SK-N-SH (cell line): ENCODE results near the gene NUDT1. TPM values are rescaled to one million over a fixed set of nuclear protein-coding genes. Genes with fewer than 3 reads are reported as not detected.

Experiments used
- CTCF ChIA-PET: fragments of 300-600, 350-600 bp; formaldehyde crosslinking; extraction: SDS; loops from one replicate; lab custom pipeline; 2021; lab: Yijun Ruan, JAX
- POLR2A ChIA-PET: fragments of 350-600 bp; sonication (Branson Sonifier 250); formaldehyde crosslinking; extraction: SDS; loops from one replicate; lab custom pipeline; 2020; ENCODE audit warnings: antibody characterized with exemption, inconsistent platforms; lab: Yijun Ruan, JAX
- DNase-seq: peaks from one replicate; pipeline ENCODE4 v3.0.0; 2012
- H2AFZ ChIP-seq: fragments of 200-600 bp; sonication (generic); 2 replicates; pipeline ENCODE4 v1.8.1; 2016; ENCODE audit warnings: antibody characterized with exemption, mild to moderate bottlenecking, low read depth
- H3F3A ChIP-seq: fragments of 200-600 bp; sonication (generic); replicated peaks from 2 replicates; pipeline ENCODE3; 2016; ENCODE audit warnings: antibody characterized with exemption, mild to moderate bottlenecking; ENCODE audit not compliant: insufficient read depth
- H3K27ac ChIP-seq, 2 experiments: fragments of 200-500 bp in 1 of 2; fragments of 200-600 bp in 1 of 2; sonication (Bioruptor generic) in 1 of 2; sonication (generic), shearing (Covaris generic) in 1 of 2; 2 replicates each; pipeline versions ENCODE4 v1.5.1 to v1.6.1; 2014 to 2016; ENCODE audit warnings: low read depth in 2 of 2, inconsistent platforms in 1 of 2, low read length in 1 of 2, mild to moderate bottlenecking in 1 of 2, mixed read lengths in 1 of 2
- H3K27me3 ChIP-seq: fragments of 200-600 bp; sonication (generic), shearing (Covaris generic); 2 replicates; pipeline ENCODE4 v1.6.1; 2016; ENCODE audit warnings: mixed run types; ENCODE audit not compliant: insufficient read depth
- H3K36me3 ChIP-seq, 2 experiments: fragments of 200-500 bp in 1 of 2; fragments of 200-600 bp in 1 of 2; sonication (Bioruptor generic) in 1 of 2; sonication (generic) in 1 of 2; replicated peaks in 1 of 2; 2 replicates each; pipeline versions ENCODE3 to v1.5.1; 2014 to 2016; ENCODE audit warnings: low read length in 1 of 2, mild to moderate bottlenecking in 1 of 2; ENCODE audit not compliant: insufficient read depth in 2 of 2, control insufficient read depth in 1 of 2
- H3K4me1 ChIP-seq, 2 experiments: fragments of 200-500 bp in 1 of 2; fragments of 200-600 bp in 1 of 2; sonication (Bioruptor generic) in 1 of 2; sonication (generic), shearing (Covaris generic) in 1 of 2; 2 replicates each; pipeline versions ENCODE4 v1.5.1 to v1.6.1; 2014 to 2016; ENCODE audit warnings: low read depth in 1 of 2, low read length in 1 of 2, mixed run types in 1 of 2; ENCODE audit not compliant: insufficient read depth in 2 of 2, control insufficient read depth in 1 of 2
- H3K4me2 ChIP-seq: fragments of 200-600 bp; sonication (generic), shearing (Covaris generic); 2 replicates; pipeline ENCODE4 v1.6.1; 2017; ENCODE audit warnings: mixed run types
- H3K4me3 ChIP-seq, 2 experiments: fragments of 200-500 bp in 1 of 2; fragments of 200-600 bp in 1 of 2; sonication (Bioruptor generic) in 1 of 2; sonication (generic), shearing (Covaris generic) in 1 of 2; 2 replicates each; pipeline versions ENCODE4 v1.5.1 to v1.8.1; 2014 to 2016; ENCODE audit warnings: low read depth in 2 of 2, inconsistent platforms in 1 of 2, low read length in 1 of 2, mild to moderate bottlenecking in 1 of 2, mixed read lengths in 1 of 2, moderate library complexity in 1 of 2
- H3K79me2 ChIP-seq: fragments of 200-600 bp; sonication (generic); 2 replicates; pipeline ENCODE4 v1.8.1; 2017; ENCODE audit warnings: mild to moderate bottlenecking; ENCODE audit not compliant: insufficient read depth
- H3K9ac ChIP-seq: fragments of 200-600 bp; sonication (generic); 2 replicates; pipeline ENCODE4 v1.6.1; 2017; ENCODE audit warnings: mixed run types
- H3K9me2 ChIP-seq: fragments of 200-600 bp; sonication (generic); 2 replicates; pipeline ENCODE4 v1.6.1; 2017; ENCODE audit warnings: mixed run types
- H3K9me3 ChIP-seq: fragments of 200-600 bp; sonication (generic); 2 replicates; pipeline ENCODE4 v1.6.1; 2017; ENCODE audit warnings: mixed run types, mild to moderate bottlenecking, moderate library complexity
- H4K20me1 ChIP-seq: fragments of 200-600 bp; sonication (generic); 2 replicates; pipeline ENCODE4 v1.6.1; 2017; ENCODE audit warnings: mild to moderate bottlenecking, mixed run types; ENCODE audit not compliant: insufficient read depth
- CHD2 ChIP-seq: fragments of 150-350 bp; IDR thresholded peaks from 2 replicates; pipeline ENCODE4 v1.6.1; 2018; ENCODE audit warnings: low read length; ENCODE audit not compliant: partially characterized antibody
- ELF1 ChIP-seq: IDR thresholded peaks from 2 replicates; pipeline ENCODE4 v1.4.0; 2012
- GATA2 ChIP-seq: sonication (generic); formaldehyde crosslinking; IDR thresholded peaks from 2 replicates; pipeline ENCODE4 v1.5.0; 2020; ENCODE audit warnings: mild to moderate bottlenecking, missing genetic modification reagents
- IRF3 ChIP-seq: fragments of 150-350 bp; IDR thresholded peaks from 2 replicates; pipeline ENCODE4 v1.6.1; 2016; ENCODE audit warnings: mild to moderate bottlenecking, low read depth, low read length
- JUND ChIP-seq: IDR thresholded peaks from 2 replicates; pipeline ENCODE4 v1.4.0; 2012
- MAX ChIP-seq: IDR thresholded peaks from 2 replicates; pipeline ENCODE4 v1.4.0; 2012; ENCODE audit warnings: low read depth
- NFIC ChIP-seq: IDR thresholded peaks from 2 replicates; pipeline ENCODE4 v1.4.0; 2012; ENCODE audit warnings: borderline replicate concordance
- NRF1 ChIP-seq: IDR thresholded peaks from 2 replicates; pipeline ENCODE4 v1.6.1; 2012; ENCODE audit warnings: low read depth, mild to moderate bottlenecking, low read length
- RAD21 ChIP-seq: IDR thresholded peaks from 2 replicates; pipeline ENCODE4 v1.6.1; 2012; ENCODE audit warnings: mild to moderate bottlenecking, low read length
- RCOR1 ChIP-seq: fragments of 150-350 bp; IDR thresholded peaks from 2 replicates; pipeline ENCODE4 v1.6.1; 2017; ENCODE audit warnings: antibody characterized with exemption, low read length
- RFX5 ChIP-seq: IDR thresholded peaks from 2 replicates; pipeline ENCODE4 v1.6.1; 2012; ENCODE audit warnings: mild to moderate bottlenecking, improper control_type of control experiment, low read length
- RXRA ChIP-seq: IDR thresholded peaks from 2 replicates; pipeline ENCODE4 v1.4.0; 2012; ENCODE audit warnings: low read depth, mild to moderate bottlenecking, borderline replicate concordance
- YY1 ChIP-seq: IDR thresholded peaks from 2 replicates; pipeline ENCODE4 v1.4.0; 2012; ENCODE audit warnings: low read depth, mild to moderate bottlenecking
- WGBS: methylation state at CpG from one replicate; pipeline ENCODE4 v1.1.6; 2017; ENCODE audit warnings: low lambda C conversion rate; 5-methylcytosine and 5-hydroxymethylcytosine counted together
- polyA plus RNA-seq, 3 experiments: library from polyadenylated mRNA; depleted of rRNA; stranded (reverse); fragments of >200 nt; gene quantifications; 2 replicates each; pipeline ENCODE4 v1.2.3, GENCODE V29; 2012
- TF ChIP-seq, protein P1 (sequence below): IDR thresholded peaks from 2 replicates; pipeline ENCODE4 v1.6.1; 2012; ENCODE audit warnings: mild to moderate bottlenecking, low read depth, low read length, moderate library complexity
- TF ChIP-seq, protein P2 (sequence below): IDR thresholded peaks from 2 replicates; pipeline ENCODE4; 2012

NUDT1 gene
- polyA plus RNA-seq, 1 of the 3 experiments (the other 2 are of a cell fraction): 98.1 TPM

DNA sequence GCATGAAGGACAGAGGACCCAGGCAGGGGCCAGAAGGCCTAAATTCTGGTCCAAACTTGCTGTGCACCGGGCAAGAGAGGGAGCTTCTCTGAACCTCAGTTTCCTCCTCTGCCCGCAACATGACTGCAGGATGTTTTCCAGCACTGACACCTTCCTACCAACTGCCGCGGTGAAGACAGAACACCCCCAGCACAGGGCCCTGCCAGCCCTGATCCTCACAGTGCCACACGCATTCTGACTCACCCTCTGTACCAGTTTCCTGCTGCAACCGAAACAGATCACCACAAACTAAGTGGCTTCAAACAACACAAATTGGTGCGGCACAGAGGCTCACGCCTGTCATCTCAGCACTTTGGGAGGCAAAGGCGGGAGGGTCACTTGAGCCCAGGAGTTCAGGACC lies 27.4 kb upstream of the NUDT1 start (continued):
- TF ChIP-seq, protein P1, sequence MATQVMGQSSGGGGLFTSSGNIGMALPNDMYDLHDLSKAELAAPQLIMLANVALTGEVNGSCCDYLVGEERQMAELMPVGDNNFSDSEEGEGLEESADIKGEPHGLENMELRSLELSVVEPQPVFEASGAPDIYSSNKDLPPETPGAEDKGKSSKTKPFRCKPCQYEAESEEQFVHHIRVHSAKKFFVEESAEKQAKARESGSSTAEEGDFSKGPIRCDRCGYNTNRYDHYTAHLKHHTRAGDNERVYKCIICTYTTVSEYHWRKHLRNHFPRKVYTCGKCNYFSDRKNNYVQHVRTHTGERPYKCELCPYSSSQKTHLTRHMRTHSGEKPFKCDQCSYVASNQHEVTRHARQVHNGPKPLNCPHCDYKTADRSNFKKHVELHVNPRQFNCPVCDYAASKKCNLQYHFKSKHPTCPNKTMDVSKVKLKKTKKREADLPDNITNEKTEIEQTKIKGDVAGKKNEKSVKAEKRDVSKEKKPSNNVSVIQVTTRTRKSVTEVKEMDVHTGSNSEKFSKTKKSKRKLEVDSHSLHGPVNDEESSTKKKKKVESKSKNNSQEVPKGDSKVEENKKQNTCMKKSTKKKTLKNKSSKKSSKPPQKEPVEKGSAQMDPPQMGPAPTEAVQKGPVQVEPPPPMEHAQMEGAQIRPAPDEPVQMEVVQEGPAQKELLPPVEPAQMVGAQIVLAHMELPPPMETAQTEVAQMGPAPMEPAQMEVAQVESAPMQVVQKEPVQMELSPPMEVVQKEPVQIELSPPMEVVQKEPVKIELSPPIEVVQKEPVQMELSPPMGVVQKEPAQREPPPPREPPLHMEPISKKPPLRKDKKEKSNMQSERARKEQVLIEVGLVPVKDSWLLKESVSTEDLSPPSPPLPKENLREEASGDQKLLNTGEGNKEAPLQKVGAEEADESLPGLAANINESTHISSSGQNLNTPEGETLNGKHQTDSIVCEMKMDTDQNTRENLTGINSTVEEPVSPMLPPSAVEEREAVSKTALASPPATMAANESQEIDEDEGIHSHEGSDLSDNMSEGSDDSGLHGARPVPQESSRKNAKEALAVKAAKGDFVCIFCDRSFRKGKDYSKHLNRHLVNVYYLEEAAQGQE: no peak
- TF ChIP-seq NRF1 (no peak), JUND (no peak), NFIC (no peak), GATA2 (no peak)

GRCh38 chr7:2215851-2216250 lies 26.2 kb upstream of the NUDT1 start:
- H3K27me3 ChIP-seq: no peaks in the 10 kb centered on the region
- no peak overlapping the region for H3K4me3 ChIP-seq
- H3K36me3 ChIP-seq: peaks cover 52 to 64% of the 10 kb centered on the region in 2 experiments
- H3K27ac ChIP-seq: no peak overlapping the region
- no peak overlapping the region for H3K9ac ChIP-seq
- H3K79me2 ChIP-seq: peaks cover 9% of the 10 kb centered on the region; the same call in 1 of the 2 replicates
- TF ChIP-seq IRF3: no peak
- no peak for TF ChIP-seq CHD2
- TF ChIP-seq NFIC: no peak
- no peak for TF ChIP-seq RFX5
- TF ChIP-seq RCOR1: no peak
- TF ChIP-seq, protein P2, sequence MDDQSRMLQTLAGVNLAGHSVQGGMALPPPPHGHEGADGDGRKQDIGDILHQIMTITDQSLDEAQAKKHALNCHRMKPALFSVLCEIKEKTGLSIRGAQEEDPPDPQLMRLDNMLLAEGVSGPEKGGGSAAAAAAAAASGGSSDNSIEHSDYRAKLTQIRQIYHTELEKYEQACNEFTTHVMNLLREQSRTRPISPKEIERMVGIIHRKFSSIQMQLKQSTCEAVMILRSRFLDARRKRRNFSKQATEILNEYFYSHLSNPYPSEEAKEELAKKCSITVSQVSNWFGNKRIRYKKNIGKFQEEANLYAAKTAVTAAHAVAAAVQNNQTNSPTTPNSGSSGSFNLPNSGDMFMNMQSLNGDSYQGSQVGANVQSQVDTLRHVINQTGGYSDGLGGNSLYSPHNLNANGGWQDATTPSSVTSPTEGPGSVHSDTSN: no peak
- TF ChIP-seq MAX: no peak
- TF ChIP-seq ELF1: no peak
- TF ChIP-seq RXRA: no peak
- no peak for TF ChIP-seq YY1
- TF ChIP-seq NRF1: no peak
- no peak for TF ChIP-seq RAD21
- no peak for TF ChIP-seq GATA2
- H3F3A ChIP-seq: no peaks in the 10 kb centered on the region
- WGBS: 89% methylated on average over 17 of the region's 17 CpGs
- H3K9me2 ChIP-seq: no peaks in the 10 kb centered on the region
- H3K4me2 ChIP-seq: no peak overlapping the region
- no peak for DNase-seq
- peaks cover 11% of the 10 kb centered on the region; the same call in 1 of the 2 replicates for H4K20me1 ChIP-seq
- CTCF ChIA-PET: interaction anchor here (1.0 to 1.4 kb wide), 4 partner anchors 10 to 132 kb away, joined by 3 to 4 read pairs (median 3); no protein-coding TSS in a partner anchor
- H3K4me1 ChIP-seq: no peaks in the 10 kb centered on the region
- POLR2A ChIA-PET: no interaction called here
- no peak overlapping the region for H2AFZ ChIP-seq
- no peaks in the 10 kb centered on the region for H3K9me3 ChIP-seq
